GM10266 (cell line): ENCODE data around the gene S100A5.
A peak's percentile ranks its signal among the peaks of the same experiment; 100 is the strongest.
"Not testable (repeated sequence)": the region's sequence is repeated elsewhere in the genome, so short reads cannot be mapped to it uniquely, and the experiment has no call there.

ENCODE experiments used
- DNase-seq: peaks from one replicate; pipeline ENCODE4 v3.0.0; 2012; ENCODE audit errors: extremely low spot score
- CTCF ChIP-seq: IDR thresholded peaks from 2 replicates; pipeline ENCODE4 v1.5.1; 2012; ENCODE audit warnings: mild to moderate bottlenecking, low read depth; ENCODE audit not compliant: control insufficient read depth, insufficient read depth; ENCODE audit errors: missing control alignments

The S100A5 gene

DNA sequence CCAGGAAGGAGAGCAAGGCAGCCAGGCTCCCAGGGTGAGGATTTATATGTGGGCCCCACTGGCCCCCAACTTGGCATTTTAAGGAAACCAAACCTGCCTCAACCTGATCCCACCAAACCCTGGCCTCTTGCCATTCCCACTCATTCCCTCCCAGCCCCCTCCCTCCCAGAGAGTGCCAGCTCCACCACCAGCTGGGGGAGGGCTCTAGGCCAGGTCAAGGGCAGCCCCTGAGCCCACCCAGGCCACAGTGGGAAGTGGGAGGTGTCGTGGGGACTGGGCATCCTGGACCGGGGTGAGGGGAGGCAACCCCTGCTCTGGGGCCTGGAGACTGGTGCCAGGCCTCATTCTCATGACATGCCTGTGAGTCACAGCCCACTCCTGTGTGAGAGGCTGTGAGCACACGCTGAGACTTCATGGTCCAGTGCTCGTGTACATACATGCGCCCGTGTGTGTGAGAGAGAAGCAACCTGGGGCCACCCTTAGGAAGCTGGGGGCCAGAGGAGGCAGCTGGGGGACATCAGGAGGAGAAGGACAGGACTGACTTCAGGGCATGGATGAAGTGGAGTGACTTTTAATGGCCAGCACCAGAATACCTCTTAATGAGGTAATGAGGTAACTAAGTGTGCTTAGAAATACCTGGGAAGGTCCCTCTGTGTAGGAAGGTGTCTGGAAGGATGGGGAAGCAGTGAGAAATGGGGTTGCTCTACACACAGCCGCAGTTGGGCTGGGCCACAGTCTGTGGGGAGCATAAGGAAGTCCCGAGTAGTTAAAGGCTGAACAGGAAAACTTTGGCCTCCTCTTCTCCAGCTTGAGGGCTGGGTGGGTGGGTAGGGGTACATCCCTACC, 25.0 kb upstream of the S100A5 start, which contains the start of gene S100A2:
TSS of gene S100A2 (minus strand) at position 316 of the 846 bp plus-strand sequence. CDS start 1,967 bp downstream, outside the sequence.
- peak; percentile 49 for DNase-seq
- no peak for TF ChIP-seq CTCF

- DNase-seq, result no peak
- TF ChIP-seq CTCF, result no peak
Measured at GRCh38 chr1:153563991-153564390, 23.3 kb upstream of the S100A5 start.

- TF ChIP-seq CTCF, result no peak
- DNase-seq, result no peak
Measured at GRCh38 chr1:153563483-153563901, 22.8 kb upstream of the S100A5 start.

GRCh38 chr1:153562021-153562420, 21.3 kb upstream of the S100A5 start:
- not testable (repeated sequence) for DNase-seq

DNA sequence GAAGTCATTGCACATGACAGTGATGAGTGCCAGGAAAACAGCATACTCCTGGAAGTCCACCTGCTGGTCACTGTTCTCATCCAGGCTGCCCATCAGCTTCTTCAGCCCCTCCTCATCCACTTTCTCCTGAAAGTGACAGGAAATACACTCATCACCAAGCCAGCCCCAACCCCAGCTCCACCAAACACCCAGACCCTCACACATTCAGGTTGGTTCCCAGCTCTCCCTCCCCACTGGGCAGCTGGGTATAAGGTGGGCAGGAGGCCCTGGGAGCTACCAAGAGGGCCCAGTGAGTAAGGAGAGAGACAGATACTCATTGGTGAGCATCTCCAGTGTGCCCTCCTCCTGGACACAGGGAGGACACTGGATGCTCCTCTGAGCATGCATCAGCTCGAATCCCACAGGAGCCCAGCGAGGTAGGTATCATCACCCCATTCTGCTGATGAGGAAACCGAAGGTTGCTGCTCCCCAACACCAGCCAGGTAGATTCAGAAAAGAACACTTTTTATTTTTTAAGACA, 20.8 kb upstream of the S100A5 start:
- no peak for DNase-seq
- TF ChIP-seq CTCF, result no peak

DNA sequence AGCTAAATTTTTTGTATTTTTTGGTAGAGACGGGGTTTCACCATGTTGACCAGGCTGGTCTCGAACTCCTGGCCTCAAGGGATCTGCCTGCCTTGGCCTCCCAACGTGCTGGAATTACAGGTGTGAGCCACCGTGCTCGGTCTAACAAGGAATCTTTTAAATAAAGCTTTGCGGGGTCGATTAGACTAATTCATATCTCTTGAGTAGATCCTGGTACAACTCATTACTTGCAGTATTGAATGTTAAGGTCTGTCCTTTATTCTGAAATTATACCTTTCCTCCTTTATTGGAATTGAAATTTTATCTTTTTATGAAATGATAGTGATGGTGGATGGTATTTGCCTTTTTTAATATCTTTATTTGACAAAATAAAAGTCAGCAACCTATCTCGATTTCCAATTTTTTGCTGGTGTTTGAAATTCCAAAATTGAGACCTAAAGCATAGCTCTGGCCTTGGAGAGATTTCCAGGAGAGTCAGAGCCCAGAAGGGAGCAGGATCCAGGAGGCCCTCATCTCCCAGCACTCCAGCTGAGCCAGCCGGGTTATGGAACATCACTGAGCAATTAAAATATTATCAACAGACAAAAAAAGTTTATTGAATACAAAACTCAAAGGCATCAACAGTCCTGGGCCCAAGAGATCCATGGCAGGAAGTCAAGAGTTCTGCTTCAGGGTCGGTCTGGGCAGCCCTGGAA, 20.2 kb upstream of the S100A5 start:
- no peak for DNase-seq
- TF ChIP-seq CTCF, result no peak

DNA sequence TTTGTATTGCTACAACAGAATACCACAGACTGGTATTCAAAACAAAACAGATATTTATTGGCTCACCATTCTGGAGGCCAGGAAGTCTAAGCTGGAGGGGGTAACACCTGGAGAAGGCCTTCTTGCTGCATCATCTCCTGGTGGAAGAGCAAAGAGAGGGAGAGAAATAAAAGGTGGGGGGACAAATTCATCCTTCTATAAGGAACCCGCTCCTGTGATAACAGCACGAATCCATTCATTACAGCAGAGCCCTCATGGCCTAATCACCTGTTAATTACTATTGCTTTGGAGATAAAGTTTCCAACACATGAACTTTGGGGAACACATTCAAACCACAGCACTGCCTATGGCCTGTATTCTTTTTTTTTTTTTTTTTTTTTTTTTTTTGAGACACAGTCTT, 19.5 kb upstream of the S100A5 start:
- no peak for TF ChIP-seq CTCF
- no peak for DNase-seq
